Myometrial cell (primary cell): ENCODE results near the gene LSM4. TPM values are rescaled to one million over a fixed set of nuclear protein-coding genes. Genes with fewer than 3 reads are reported as not detected.

Source experiments
- total RNA-seq: library from RNA; depleted of rRNA; stranded (reverse); fragments of >200 nt; gene quantifications from 2 replicates; pipeline ENCODE4 v1.2.3, GENCODE V29; 2015

Gene LSM4
- total RNA-seq: 319 and 384 TPM in 2 replicates

DNA sequence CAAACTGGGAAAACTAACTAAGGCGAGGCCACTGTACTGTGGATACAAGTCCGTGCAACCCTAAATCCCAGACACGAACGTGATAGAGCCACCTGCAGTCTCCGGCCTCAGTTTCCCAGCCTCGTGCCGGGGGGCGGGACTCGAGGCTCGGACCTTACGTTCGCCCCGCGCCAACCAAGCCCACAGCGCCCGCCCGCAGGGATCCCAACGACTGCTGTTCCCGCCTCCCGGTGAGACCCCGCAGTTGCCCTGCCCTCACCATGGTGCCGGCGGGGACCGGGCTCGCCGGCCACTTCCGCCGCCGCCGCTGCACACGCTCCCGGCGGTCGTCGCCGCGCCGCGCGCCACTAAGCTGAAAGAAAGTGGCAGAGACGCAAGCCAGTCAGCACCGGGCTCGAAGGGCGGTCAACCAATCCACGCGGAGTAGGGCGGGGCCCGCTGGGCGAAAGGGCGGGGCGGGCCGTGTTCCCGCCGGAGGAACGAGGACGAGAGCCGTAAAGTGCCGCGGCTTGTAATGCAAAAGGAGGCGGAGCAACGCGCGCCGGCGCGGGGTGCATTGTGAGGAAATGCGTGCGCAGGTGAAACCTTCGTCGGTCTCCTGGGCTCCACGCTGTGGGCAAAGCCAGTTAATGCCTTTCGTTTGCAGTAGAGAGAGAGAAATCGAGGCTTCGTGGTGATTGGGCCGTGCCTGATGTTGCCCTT lies at the start of gene LSM4:
TSS of gene LSM4 (minus strand) at position 318 of the 702 bp plus-strand sequence. CDS start at position 262, 56 bp downstream.

DNA sequence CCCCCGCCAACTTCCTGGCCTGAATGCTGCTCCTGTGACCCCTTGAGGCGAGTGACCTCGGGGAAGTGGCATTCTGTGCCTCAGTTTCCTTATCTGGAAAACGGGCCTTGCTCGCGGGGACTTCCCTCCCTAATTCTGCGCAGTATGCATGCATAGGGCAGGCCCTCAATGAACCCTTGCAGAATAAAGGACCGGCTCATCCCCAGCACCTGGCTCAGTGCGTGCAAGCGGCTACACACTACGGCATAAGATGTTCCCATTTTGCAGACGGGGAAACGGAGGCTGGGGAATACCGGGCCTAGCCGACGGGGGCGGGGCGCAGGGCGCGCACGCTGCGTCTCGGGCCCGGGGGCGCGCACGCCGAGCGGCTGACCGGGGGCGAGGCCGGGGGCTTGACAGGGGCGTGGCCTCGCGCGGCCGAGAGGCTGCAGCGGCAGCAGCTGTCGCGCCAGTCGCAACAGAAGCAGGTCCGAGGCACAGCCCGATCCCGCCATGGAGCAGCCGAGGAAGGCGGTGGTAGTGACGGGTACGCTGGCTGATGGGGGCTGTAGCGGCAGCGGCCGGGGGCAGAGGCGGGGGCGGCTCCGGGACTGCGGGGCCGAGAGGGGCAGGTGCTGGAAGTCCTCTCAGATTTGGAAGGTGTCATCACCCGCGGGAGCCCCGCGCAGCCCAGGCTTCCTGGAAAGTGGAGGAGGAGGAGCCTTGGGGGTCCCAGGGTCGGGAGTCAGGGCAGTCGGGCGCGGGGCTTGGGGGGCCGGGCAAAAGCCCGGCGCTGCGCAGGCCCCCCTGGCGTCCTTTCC lies 17.5 kb upstream of the LSM4 start, which contains the start of gene PGPEP1:
TSS of gene PGPEP1 (plus strand) at position 409 of the 800 bp plus-strand sequence. CDS start at position 493, 84 bp downstream.

DNA sequence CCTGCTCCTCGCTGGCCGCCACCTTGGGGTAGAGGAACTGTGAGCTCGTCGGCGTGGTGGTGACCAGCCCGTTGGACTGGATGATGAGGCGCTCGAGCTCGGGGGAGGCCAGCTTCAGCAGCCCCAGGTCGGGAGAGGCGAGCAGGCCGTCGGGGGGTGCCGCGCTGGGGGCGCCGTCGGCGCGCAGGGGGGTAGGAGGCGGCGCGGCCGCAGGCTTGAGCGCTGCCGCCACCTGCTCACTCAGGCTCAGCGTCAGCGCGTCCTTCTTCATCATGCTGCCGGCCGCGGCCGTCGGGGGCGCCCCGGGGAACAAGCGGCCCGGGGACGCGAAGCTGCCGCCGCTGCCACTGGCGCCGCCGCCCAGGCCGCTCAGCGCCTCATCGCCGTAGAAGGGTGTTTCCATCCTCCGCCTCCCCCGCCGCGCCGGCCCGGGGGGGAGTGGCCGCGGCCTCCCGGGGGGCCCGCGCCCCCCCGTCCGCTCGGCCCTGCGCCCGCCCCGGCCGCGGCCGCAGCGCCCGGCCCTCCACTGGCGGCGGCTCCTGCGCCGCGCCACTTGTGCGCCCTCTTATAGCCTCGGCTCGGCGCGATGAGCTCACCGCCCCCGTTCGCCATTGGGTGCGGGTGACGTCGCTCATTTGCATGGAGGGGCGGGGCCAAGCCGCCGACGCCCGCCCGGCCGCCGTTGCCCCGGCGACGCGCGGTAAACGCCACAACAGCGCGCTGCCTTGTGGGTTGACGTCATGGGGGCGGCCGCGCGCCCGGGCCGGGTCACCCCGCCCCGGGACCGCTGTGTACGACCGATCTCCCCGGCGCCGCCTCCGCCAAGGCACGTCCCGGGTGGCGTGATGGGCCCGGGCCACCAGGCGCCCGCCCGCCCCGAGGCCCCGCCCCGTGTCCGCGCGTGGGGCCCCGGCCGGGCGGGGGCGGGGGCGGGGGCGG lies 41.5 kb downstream of the LSM4 start, which contains the start of gene JUND:
TSS of gene JUND (minus strand) at position 541 of the 939 bp plus-strand sequence. CDS start at position 403, 138 bp downstream.

DNA sequence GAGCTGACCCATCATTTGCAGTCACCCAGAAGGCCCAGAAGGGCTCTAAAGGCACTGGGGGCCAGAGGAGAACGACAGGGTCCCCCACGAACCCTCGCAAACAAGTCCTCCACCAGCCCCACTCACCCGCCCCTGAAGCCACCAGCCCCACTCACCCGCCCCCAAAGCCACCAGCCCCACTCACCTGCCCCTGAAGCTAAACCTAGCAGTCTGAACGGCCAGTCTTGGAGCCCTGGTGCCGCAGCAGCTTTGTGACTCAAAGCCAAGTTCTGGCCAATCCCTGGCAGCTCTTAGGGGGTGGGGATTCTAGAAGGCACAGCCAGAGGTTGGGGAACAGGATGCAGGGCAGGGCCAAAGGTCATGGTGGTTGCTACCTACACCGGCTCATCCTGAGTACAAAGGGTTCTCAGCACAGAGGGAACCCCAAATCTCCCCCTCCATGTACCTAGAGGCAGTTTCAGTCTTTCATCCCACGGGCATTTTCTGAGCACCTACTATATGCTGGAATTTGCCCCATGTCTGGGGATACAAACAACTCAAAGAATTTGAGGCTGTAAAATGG lies 48.6 kb downstream of the LSM4 start, which contains the start of gene IQCN:
TSS of gene IQCN (minus strand) at position 234 of the 562 bp plus-strand sequence. CDS start 4,974 bp downstream, outside the sequence.

Other genes with a start within 250 kb of the LSM4 start
- gene IL12RB1, start 236.1 kb downstream of the LSM4 start, total RNA-seq: 0.18 TPM in 1 of 2 replicates, not detected in the other
- gene MAST3, start 225.3 kb downstream of the LSM4 start, total RNA-seq: 4.3 and 7.2 TPM in 2 replicates
- gene PIK3R2, start 169.9 kb downstream of the LSM4 start, total RNA-seq: 13.8 and 19.1 TPM in 2 replicates
- not detected in 2 replicates for gene IFI30, start 149.3 kb downstream of the LSM4 start, total RNA-seq
- 15.0 and 45.7 TPM in 2 replicates for gene MPV17L2, start 129.9 kb downstream of the LSM4 start, total RNA-seq
- 0.18 and 1.4 TPM in 2 replicates for gene RAB3A, start 119.0 kb downstream of the LSM4 start, total RNA-seq
- not detected in 2 replicates for gene PDE4C, start 96.6 kb downstream of the LSM4 start, total RNA-seq
- 2.0 TPM in 1 of 2 replicates, not detected in the other for gene IQCN, start 48.6 kb downstream of the LSM4 start, total RNA-seq
- 212 and 278 TPM in 2 replicates for gene JUND, start 41.5 kb downstream of the LSM4 start, total RNA-seq
- gene PGPEP1, start 17.5 kb upstream of the LSM4 start, total RNA-seq: 13.3 and 22.0 TPM in 2 replicates
- 92.8 and 101 TPM in 2 replicates for gene GDF15, start 63.1 kb upstream of the LSM4 start, total RNA-seq
- 0.18 TPM in 1 of 2 replicates, not detected in the other for gene LRRC25, start 74.5 kb upstream of the LSM4 start, total RNA-seq
- 178 and 184 TPM in 2 replicates for gene SSBP4, start 96.3 kb upstream of the LSM4 start, total RNA-seq
- gene ISYNA1, start 115.1 kb upstream of the LSM4 start, total RNA-seq: 25.7 and 38.8 TPM in 2 replicates
- 14.1 and 15.4 TPM in 2 replicates for gene ELL, start 199.0 kb upstream of the LSM4 start, total RNA-seq
- gene FKBP8, start 220.5 kb upstream of the LSM4 start, total RNA-seq: 310 and 398 TPM in 2 replicates
- gene KXD1, start 234.8 kb upstream of the LSM4 start, total RNA-seq: 149 and 160 TPM in 2 replicates
- 883 and 1,008 TPM in 2 replicates for gene UBA52, start 248.8 kb upstream of the LSM4 start, total RNA-seq